GM13976 (cell line): Measurements from ENCODE around the gene CBLIF.
"Not testable (repeated sequence)": the region's sequence is repeated elsewhere in the genome, so short reads cannot be mapped to it uniquely, and the experiment has no call there.

Source experiments
- DNase-seq: peaks from one replicate; pipeline ENCODE4 v3.0.0; 2012; ENCODE audit warnings: low spot score
- CTCF ChIP-seq: IDR thresholded peaks from 2 replicates; pipeline ENCODE4 v1.5.1; 2012; ENCODE audit warnings: borderline replicate concordance, mild to moderate bottlenecking; ENCODE audit not compliant: insufficient read depth; ENCODE audit errors: extremely low read depth, missing control alignments, control extremely low read depth
- in situ Hi-C: fragments of 300-500 bp; cut with MboI; formaldehyde crosslinking; loops from one replicate; pipeline ENCODE4 v1.12.0; 2022; ENCODE audit warnings: low sequenced_read_pairs, mixed read lengths, inconsistent platforms; ENCODE audit not compliant: unreplicated experiment

The CBLIF gene

GRCh38 chr11:59791639-59792038 is 53.7 kb downstream of the CBLIF start:
- TF ChIP-seq CTCF: no peak
- in situ Hi-C loops: no loop called here
- DNase-seq: no peak

GRCh38 chr11:59787816-59788215 is 57.5 kb downstream of the CBLIF start:
- no peak for DNase-seq
- in situ Hi-C loops: no loop called here

GRCh38 chr11:59787255-59787588 is 58.1 kb downstream of the CBLIF start:
- DNase-seq: no peak
- TF ChIP-seq CTCF: no peak
- in situ Hi-C loops: no loop called here

More at GRCh38 chr11:59787816-59788215, 57.5 kb downstream of the CBLIF start:
- TF ChIP-seq CTCF: no peak

DNA sequence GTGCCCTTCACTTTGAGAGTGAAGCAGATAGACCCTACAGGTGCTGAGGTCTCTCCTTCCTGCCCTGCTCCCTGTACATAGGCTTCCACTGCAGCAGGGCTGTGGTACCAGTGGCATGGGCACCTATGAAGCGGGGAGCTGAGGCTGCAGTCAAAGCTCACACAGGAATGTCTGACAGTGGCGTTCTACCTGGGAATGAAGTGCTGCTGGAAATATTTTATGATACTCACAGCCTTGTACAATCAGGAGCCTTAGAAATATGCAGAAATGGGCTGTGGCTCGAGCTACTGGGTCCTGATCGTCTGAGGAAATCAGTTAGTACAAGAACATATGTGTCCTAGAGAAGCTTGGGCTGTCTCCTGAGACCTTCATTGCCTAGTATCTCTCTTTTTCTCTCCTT is 59.5 kb downstream of the CBLIF start:
- in situ Hi-C loops: no loop called here
- TF ChIP-seq CTCF: no peak
- no peak for DNase-seq

GRCh38 chr11:59784441-59784840 is 60.9 kb downstream of the CBLIF start:
- in situ Hi-C loops, DNase-seq: not testable (repeated sequence)

DNA sequence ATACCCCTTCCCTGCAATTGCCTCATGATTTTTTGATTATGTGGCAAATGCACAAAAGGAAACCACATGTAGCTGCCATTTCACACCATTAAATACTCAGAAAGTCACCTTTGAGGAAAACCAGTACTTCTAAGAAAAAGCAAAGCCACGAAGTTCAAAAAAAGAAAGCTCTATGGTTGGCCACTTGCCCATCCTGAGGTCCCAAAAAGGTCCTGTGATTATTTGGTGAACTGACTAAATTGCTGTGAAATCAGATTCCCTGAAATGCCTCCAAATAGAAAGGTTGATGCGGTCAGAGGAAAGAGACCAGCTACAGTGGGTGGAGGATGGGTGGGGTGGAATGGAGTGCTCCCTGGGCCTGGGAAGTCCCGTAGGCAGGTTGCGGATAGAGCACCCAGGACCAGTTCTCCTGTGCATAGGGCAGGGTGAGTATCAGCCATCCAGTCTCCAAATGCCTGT is 61.6 kb downstream of the CBLIF start:
- in situ Hi-C loops: no loop called here
- DNase-seq: no peak
- TF ChIP-seq CTCF: no peak

DNA sequence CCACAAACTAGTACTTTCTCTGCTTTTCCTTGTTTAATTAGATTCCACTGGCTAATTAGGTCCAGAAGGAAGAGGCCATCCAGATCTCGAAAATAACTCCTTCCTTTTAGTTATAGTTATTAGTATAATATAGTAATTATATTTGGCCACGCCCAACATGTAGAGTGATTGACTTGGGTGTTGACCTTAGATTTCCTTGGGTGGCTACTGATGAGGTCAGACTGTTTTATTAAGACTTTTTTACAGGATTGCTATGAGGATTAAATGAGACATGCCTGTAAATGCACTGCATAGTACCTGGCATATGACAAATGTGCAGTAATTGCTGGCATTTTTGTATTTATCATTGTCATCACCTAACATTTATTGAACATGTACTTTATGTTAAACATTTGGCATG is 63.2 kb downstream of the CBLIF start:
- in situ Hi-C loops: no loop called here
- DNase-seq: no peak

More for the DNA sequence above, 63.2 kb downstream of the CBLIF start:
- no peak for TF ChIP-seq CTCF
